Spinal cord (tissue), 10 donors: ENCODE results near the gene HP. TPM values are rescaled to one million over a fixed set of nuclear protein-coding genes. Genes with fewer than 3 reads are reported as not detected.
"Not testable (repeated sequence)": the region's sequence is repeated elsewhere in the genome, so short reads cannot be mapped to it uniquely, and the experiment has no call there.

ENCODE experiments used
- DNase-seq, 6 donors: peaks; one replicate each; pipeline versions ENCODE4 v3.0.0 to v3.0.0-alpha.2; 2013 to 2015; ENCODE audit warnings: low spot score in 6 of 6, low read depth in 4 of 6
- H3K27ac ChIP-seq: one replicate; pipeline ENCODE4 v1.5.1; 2013; ENCODE audit warnings: low read depth, low read length, control low read depth
- H3K27me3 ChIP-seq: one replicate; pipeline ENCODE4 v1.6.1; 2013; ENCODE audit warnings: low read length; ENCODE audit not compliant: control insufficient read depth, insufficient read depth
- H3K36me3 ChIP-seq: one replicate; pipeline ENCODE4 v1.6.1; 2013; ENCODE audit warnings: low read length; ENCODE audit not compliant: control insufficient read depth, insufficient read depth
- H3K4me1 ChIP-seq: one replicate; pipeline ENCODE4 v1.6.1; 2013; ENCODE audit warnings: low read length; ENCODE audit not compliant: control insufficient read depth, insufficient read depth
- H3K4me3 ChIP-seq: one replicate; pipeline ENCODE4 v1.5.1; 2013; ENCODE audit warnings: low read depth, low read length, control low read depth
- H3K9me3 ChIP-seq: one replicate; pipeline ENCODE4 v1.6.1; 2013; ENCODE audit warnings: low read length; ENCODE audit not compliant: control insufficient read depth, insufficient read depth
- WGBS: methylation state at CpG from one replicate; pipeline ENCODE4 v1.1.5; 2013; ENCODE audit warnings: missing lambda C conversion rate; ENCODE audit not compliant: insufficient coverage; 5-methylcytosine and 5-hydroxymethylcytosine counted together
- polyA plus RNA-seq, 2 donors: library from polyadenylated mRNA; unstranded; fragments of 120-200 nt; gene quantifications; one replicate each; pipeline ENCODE4 v1.2.1, GENCODE V29; 2013; ENCODE audit not compliant: insufficient read length in 2 of 2
- total RNA-seq, 2 donors: library from RNA; depleted of rRNA in 1 of 2; stranded (reverse); fragments of 120-200 nt in 1 of 2; fragments of >200 nt in 1 of 2; gene quantifications; one replicate each; pipeline versions ENCODE4 v1.2.3 to v1.2.4, GENCODE V29; 2013 to 2014
- donor health status: healthy.

HP gene
- total and polyA plus RNA-seq, 4 donors: 0.77 to 10.4 (median 1.4) TPM

GRCh38 chr16:72057313-72057712 lies 3.0 kb downstream of the HP start:
- H3K4me1 ChIP-seq, H3K36me3 ChIP-seq, H3K27ac ChIP-seq, DNase-seq, H3K27me3 ChIP-seq, H3K9me3 ChIP-seq, H3K4me3 ChIP-seq: not testable (repeated sequence)
- 50% methylated on average over 1 of the region's 6 CpGs for WGBS

- not testable (repeated sequence) for H3K36me3 ChIP-seq, H3K27ac ChIP-seq, H3K27me3 ChIP-seq, DNase-seq, H3K4me3 ChIP-seq, H3K9me3 ChIP-seq, H3K4me1 ChIP-seq
- WGBS: 83% methylated on average over 1 of the region's 7 CpGs
Observed at GRCh38 chr16:72059060-72059459, 4.8 kb downstream of the HP start.

GRCh38 chr16:72060405-72060804 lies 6.1 kb downstream of the HP start:
- DNase-seq: no peak
- no peaks in the 10 kb centered on the region for H3K36me3 ChIP-seq
- WGBS: 95% methylated on average over 9 of the region's 9 CpGs

GRCh38 chr16:72061564-72061963 lies 7.3 kb downstream of the HP start:
- no peak overlapping the region for H3K4me3 ChIP-seq
- H3K9me3 ChIP-seq: no peaks in the 10 kb centered on the region
- no peaks in the 10 kb centered on the region for H3K27me3 ChIP-seq
- no peak overlapping the region for H3K27ac ChIP-seq
- no peak for DNase-seq
- no peaks in the 10 kb centered on the region for H3K4me1 ChIP-seq
- 100% methylated on average over 1 of the region's 1 CpG for WGBS
- no peaks in the 10 kb centered on the region for H3K36me3 ChIP-seq

More at GRCh38 chr16:72060405-72060804, 6.1 kb downstream of the HP start:
- H3K9me3 ChIP-seq: no peaks in the 10 kb centered on the region
- H3K27ac ChIP-seq: no peak overlapping the region
- H3K4me3 ChIP-seq: no peak overlapping the region
- H3K27me3 ChIP-seq: no peaks in the 10 kb centered on the region
- H3K4me1 ChIP-seq: no peaks in the 10 kb centered on the region

GRCh38 chr16:72064361-72064894 lies 10.1 kb downstream of the HP start:
- Histone ChIP-seq H3K27me3 (no peaks in the 10 kb centered on the region), H3K4me3 (no peak overlapping the region), H3K36me3 (no peaks in the 10 kb centered on the region), H3K27ac (no peak overlapping the region), H3K4me1 (no peaks in the 10 kb centered on the region), H3K9me3 (no peaks in the 10 kb centered on the region)
- DNase-seq: no peak
- WGBS: 83% methylated on average over 10 of the region's 10 CpGs

- peak overlapping the region; percentile 6 for H3K4me3 ChIP-seq
- no peaks in the 10 kb centered on the region for H3K9me3 ChIP-seq
- no peaks in the 10 kb centered on the region for H3K4me1 ChIP-seq
- peak in 3 of 6 donors; percentile 26 to 88 (median 55) for DNase-seq
- WGBS: no CpG with 5 or more reads among the region's 1 CpG
- H3K27ac ChIP-seq: no peak overlapping the region
- H3K27me3 ChIP-seq: no peaks in the 10 kb centered on the region
- H3K36me3 ChIP-seq: no peaks in the 10 kb centered on the region
Observed at GRCh38 chr16:72066747-72067146, 12.4 kb downstream of the HP start.

- DNase-seq: no peak
- no peaks in the 10 kb centered on the region for H3K27me3 ChIP-seq
- H3K27ac ChIP-seq: peak overlapping the region; percentile 2
- no peak overlapping the region for H3K4me3 ChIP-seq
- H3K9me3 ChIP-seq: no peaks in the 10 kb centered on the region
- 50% methylated on average over 1 of the region's 4 CpGs for WGBS
- peaks cover 12% of the 10 kb centered on the region for H3K4me1 ChIP-seq
- no peaks in the 10 kb centered on the region for H3K36me3 ChIP-seq
Observed at GRCh38 chr16:72068930-72069329, 14.6 kb downstream of the HP start.

GRCh38 chr16:72072514-72073342 lies 18.4 kb downstream of the HP start:
- 29% methylated on average over 10 of the region's 12 CpGs for WGBS
- peak overlapping the region; percentile 90 for H3K27ac ChIP-seq
- no peaks in the 10 kb centered on the region for H3K27me3 ChIP-seq
- H3K36me3 ChIP-seq: no peaks in the 10 kb centered on the region
- H3K9me3 ChIP-seq: no peaks in the 10 kb centered on the region
- H3K4me1 ChIP-seq: peaks cover 12% of the 10 kb centered on the region
- H3K4me3 ChIP-seq: no peak overlapping the region
- peak in 2 of 6 donors; percentile 14 to 67 for DNase-seq

- H3K36me3 ChIP-seq: no peaks in the 10 kb centered on the region
- no peaks in the 10 kb centered on the region for H3K9me3 ChIP-seq
- H3K4me1 ChIP-seq: peaks cover 12% of the 10 kb centered on the region
- WGBS: 69% methylated on average over 6 of the region's 8 CpGs
- peak overlapping the region; percentile 90 for H3K27ac ChIP-seq
- peak overlapping the region; percentile 4 for H3K4me3 ChIP-seq
- DNase-seq: peak in 2 of 6 donors; percentile 20 to 81
- H3K27me3 ChIP-seq: no peaks in the 10 kb centered on the region
Observed at GRCh38 chr16:72073560-72074230, 19.4 kb downstream of the HP start.
